Lung (tissue), 12 donors: ENCODE measurements around the gene RILP. TPM values are rescaled to one million over a fixed set of nuclear protein-coding genes. Genes with fewer than 3 reads are reported as not detected.

Experiments
- ATAC-seq: fragments of 200-7000 bp; cut with Tn5 transposase; one replicate; pipeline ENCODE4 v1.9.1; 2020; ENCODE audit warnings: moderate number of reproducible peaks; ENCODE audit not compliant: insufficient read depth, low FRiP score
- DNase-seq, 3 donors: peaks; one replicate each; pipeline ENCODE4 v3.0.0-alpha.2; 2013 to 2017
- H3K27ac ChIP-seq, 2 donors: one replicate each; pipeline ENCODE4 v1.5.1; 2013; ENCODE audit warnings: mild to moderate bottlenecking in 2 of 2, moderate library complexity in 2 of 2, control low read depth in 1 of 2, inconsistent platforms in 1 of 2, low read depth in 1 of 2, low read length in 1 of 2
- H3K27me3 ChIP-seq, 3 donors: one replicate each; pipeline ENCODE4 v1.5.1; 2013; ENCODE audit warnings: low read length in 2 of 3; ENCODE audit not compliant: control insufficient read depth in 3 of 3, insufficient read depth in 3 of 3
- H3K36me3 ChIP-seq, 4 donors: one replicate each; pipeline ENCODE4 v1.5.1; 2013; ENCODE audit warnings: low read length in 4 of 4, mild to moderate bottlenecking in 1 of 4, moderate library complexity in 1 of 4; ENCODE audit not compliant: control insufficient read depth in 4 of 4, insufficient read depth in 4 of 4
- H3K4me1 ChIP-seq, 5 donors: one replicate each; pipeline ENCODE4 v1.5.1; 2013; ENCODE audit warnings: low read length in 5 of 5, mild to moderate bottlenecking in 2 of 5, moderate library complexity in 1 of 5; ENCODE audit not compliant: control insufficient read depth in 5 of 5, insufficient read depth in 5 of 5
- H3K4me3 ChIP-seq: one replicate; pipeline ENCODE4 v1.5.1; 2013; ENCODE audit warnings: mild to moderate bottlenecking, control low read depth, moderate library complexity
- H3K9ac ChIP-seq, 2 donors: one replicate each; pipeline ENCODE4 v1.5.1; 2013; ENCODE audit warnings: low read length in 2 of 2, control low read depth in 1 of 2; ENCODE audit not compliant: insufficient read depth in 1 of 2
- H3K9me3 ChIP-seq, 4 donors: one replicate each; pipeline ENCODE4 v1.5.1; 2013; ENCODE audit warnings: low read length in 3 of 4, mild to moderate bottlenecking in 1 of 4, moderate library complexity in 1 of 4; ENCODE audit not compliant: control insufficient read depth in 4 of 4, insufficient read depth in 3 of 4
- WGBS, 2 donors: extraction: QIAGEN DNeasy Blood & Tissue Kit; methylation state at CpG; one replicate each; pipeline ENCODE4 v1.1.7; 2013; 5-methylcytosine and 5-hydroxymethylcytosine counted together
- polyA plus RNA-seq, 2 donors: library from polyadenylated mRNA; stranded (reverse); fragments of 200-250 nt; gene quantifications; one replicate each; pipeline ENCODE4 v1.2.1, GENCODE V29; 2013
- total RNA-seq, 2 donors: library from RNA; depleted of rRNA in 1 of 2; stranded (reverse); fragments of >200 nt in 1 of 2; gene quantifications; one replicate each; pipeline ENCODE4 v1.2.1, GENCODE V29; 2014 to 2021
- TF ChIP-seq, protein P1 (sequence below): IDR thresholded peaks from 2 replicates; pipeline ENCODE4 v1.5.1; 2012; ENCODE audit warnings: mild to moderate bottlenecking; ENCODE audit errors: control extremely low read depth, extremely low read depth
- donor health status: control.
- donor health status: control.
- donor health status: Bipolar disorder and iron deficiency.
- donor health status: healthy.
- donor health status: DM: yes; HTN: yes; CAD: no.

RILP gene
- total and polyA plus RNA-seq, 4 donors, result 23.1 to 46.3 (median 32.4) TPM

DNA sequence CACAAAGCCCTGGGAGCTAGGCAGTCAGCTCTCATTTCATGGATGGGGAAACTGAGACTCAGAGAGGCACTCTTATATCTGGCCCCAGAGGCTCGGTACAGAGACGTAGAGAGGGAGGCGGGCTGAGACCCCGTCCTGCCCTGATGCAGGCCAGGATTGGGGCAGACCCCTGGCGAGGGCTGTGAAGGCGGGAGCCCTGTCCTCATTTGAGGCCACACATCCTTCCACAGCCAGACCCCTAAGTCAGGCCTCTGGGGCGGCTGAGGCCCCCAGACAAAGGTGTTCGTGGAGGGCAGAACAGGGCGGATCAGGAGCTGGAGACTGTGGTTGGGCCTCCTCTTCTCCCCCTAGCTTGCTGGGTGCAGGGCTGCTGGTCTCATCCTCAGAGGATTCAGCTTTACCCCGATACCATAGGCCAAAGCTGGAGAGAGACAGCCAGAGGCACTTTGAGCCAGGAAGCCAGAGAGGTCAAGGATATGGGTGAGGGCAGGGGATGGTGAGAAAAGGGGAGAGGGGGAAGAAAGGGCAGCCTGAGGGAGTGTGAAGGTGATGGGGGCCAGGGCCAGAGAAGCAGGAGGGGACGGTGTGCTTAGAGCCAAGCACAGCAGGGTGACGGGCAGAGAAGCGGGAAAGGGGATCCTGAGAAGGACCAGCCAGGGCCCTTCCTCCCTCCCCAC, 3.3 kb downstream of the RILP start:
- 82% methylated on average over 13 of the region's 13 CpGs for WGBS, 2 donors
- Histone ChIP-seq H3K9me3 (no peaks in the 10 kb centered on the region), H3K4me3 (no peak overlapping the region), H3K36me3 (peaks cover 3 to 12% (median 10%) of the 10 kb centered on the region in 4 donors), H3K9ac (peak overlapping the region in 1 of 2 donors; percentile 13), H3K27me3 (no peaks in the 10 kb centered on the region), H3K27ac (peak overlapping the region; percentile 50 to 89), H3K4me1 (peaks cover 3 to 40% (median 22%) of the 10 kb centered on the region in 5 donors)
- TF ChIP-seq, protein P1, sequence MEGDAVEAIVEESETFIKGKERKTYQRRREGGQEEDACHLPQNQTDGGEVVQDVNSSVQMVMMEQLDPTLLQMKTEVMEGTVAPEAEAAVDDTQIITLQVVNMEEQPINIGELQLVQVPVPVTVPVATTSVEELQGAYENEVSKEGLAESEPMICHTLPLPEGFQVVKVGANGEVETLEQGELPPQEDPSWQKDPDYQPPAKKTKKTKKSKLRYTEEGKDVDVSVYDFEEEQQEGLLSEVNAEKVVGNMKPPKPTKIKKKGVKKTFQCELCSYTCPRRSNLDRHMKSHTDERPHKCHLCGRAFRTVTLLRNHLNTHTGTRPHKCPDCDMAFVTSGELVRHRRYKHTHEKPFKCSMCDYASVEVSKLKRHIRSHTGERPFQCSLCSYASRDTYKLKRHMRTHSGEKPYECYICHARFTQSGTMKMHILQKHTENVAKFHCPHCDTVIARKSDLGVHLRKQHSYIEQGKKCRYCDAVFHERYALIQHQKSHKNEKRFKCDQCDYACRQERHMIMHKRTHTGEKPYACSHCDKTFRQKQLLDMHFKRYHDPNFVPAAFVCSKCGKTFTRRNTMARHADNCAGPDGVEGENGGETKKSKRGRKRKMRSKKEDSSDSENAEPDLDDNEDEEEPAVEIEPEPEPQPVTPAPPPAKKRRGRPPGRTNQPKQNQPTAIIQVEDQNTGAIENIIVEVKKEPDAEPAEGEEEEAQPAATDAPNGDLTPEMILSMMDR, result no peak
- ATAC-seq (no peak), DNase-seq (no peak)

DNA sequence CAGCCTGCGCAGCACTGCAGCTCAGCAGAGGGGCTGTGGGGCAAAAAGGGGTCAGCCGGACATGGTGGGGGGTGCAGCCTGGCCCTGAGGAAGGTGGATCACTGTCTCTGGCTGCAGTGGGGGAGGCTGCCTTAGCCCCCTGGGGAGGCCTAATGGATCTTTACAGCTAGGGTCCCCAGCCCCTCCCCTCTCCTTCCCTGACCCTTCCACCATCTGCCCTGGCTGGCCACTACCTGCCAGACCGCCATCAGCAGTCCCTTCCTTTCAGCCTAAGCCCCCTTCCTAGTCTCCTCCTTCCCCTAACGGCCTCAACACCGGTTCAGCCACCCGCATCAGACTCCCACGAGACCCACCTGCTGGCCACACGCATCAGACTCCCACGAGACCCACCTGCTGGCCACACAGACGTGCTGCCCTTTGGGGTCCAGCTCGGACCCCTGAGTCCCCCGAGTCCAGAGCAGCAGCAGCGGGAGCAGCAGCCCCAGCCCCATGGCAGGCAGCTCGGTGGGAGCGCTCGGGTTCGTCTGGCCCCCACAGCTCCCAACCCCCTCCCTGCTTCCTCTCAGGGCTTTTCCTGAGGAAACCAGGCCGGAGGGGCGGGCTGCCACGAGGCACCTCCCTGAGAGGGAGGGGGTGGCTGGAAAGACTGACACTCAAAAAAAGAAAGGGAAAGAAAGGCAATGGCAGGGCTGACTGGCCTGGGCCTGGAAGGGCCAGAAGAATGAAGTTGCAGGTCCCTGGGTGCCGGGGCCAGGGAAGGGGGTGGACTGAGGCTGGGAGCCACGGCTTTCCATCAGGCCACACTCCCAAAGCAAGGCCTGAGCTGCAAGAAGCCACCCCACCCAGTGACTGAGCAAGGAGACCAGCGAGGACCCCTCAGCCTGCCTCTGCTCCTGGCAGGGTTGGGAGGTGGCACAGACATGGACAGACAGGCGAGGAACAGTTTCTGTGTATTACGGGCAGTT, 4.2 kb downstream of the RILP start, which contains the start of gene SCARF1:
Gene SCARF1, minus strand, starts transcription at position 526 of the 965 bp plus-strand sequence. Its CDS starts 35 bp downstream, at position 491.
- TF ChIP-seq, protein P1, result no peak
- Histone ChIP-seq H3K9me3 (no peaks in the 10 kb centered on the region), H3K27ac (peak within 1 kb of the TSS; percentile 68 to 89)

DNA sequence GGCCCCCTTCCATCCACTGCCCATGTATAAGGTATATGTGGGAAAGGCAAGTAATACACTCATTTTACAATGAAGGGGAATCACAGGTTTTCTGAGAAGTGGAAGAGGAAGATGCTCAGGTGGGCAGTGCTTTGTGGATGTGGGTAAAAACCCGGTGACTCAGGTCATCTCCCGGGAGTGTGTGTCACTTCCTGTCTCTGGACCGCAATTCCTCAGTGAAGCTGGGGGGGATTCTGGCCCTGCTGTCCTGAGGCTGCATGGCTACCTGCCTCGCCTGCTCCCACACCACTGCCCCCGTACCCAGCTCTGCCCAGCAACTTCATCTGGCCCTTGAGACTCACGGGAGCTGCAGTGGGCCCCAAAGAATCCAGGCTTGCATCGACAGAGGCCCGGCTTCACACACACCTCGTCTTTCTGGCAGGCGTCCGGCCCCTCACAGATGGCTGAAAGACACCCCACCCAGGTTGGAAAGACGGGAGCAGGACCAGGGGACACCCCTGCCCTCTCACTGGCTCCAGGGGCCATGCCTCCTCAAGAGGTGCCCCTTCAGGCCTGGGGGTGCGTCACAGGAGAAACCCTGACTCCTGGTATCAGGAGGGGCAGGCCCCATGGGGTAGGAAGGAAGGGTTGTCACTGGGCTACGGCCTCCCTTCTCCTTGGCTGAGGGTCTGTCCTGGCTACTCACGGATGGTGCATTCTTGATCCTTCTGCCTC, 5.0 kb downstream of the RILP start:
- Histone ChIP-seq H3K9me3 (no peaks in the 10 kb centered on the region), H3K36me3 (peaks cover 0 to 4% (median 0%) of the 10 kb centered on the region in 4 donors), H3K27me3 (no peaks in the 10 kb centered on the region), H3K9ac (no peak overlapping the region), H3K4me1 (peaks cover 0 to 35% (median 20%) of the 10 kb centered on the region in 5 donors), H3K27ac (peak overlapping the region; percentile 68 to 89), H3K4me3 (peak overlapping the region; percentile 37)
- TF ChIP-seq, protein P1, result no peak
- ATAC-seq (no peak), DNase-seq (peak; percentile 25 to 46 (median 36))
- 18 to 26% methylated on average over 15 of the region's 15 CpGs for WGBS, 2 donors

More for the DNA sequence above, 4.2 kb downstream of the RILP start, which contains the start of gene SCARF1:
- 20 to 39% methylated on average over 25 of the region's 25 CpGs for WGBS, 2 donors
- Histone ChIP-seq H3K36me3 (peaks cover 0 to 3% (median 2%) of the 10 kb centered on the region in 4 donors), H3K27me3 (no peaks in the 10 kb centered on the region), H3K4me3 (peak within 1 kb of the TSS; percentile 37), H3K9ac (peak within 1 kb of the TSS in 1 of 2 donors; percentile 13), H3K4me1 (peaks cover 3 to 40% (median 22%) of the 10 kb centered on the region in 5 donors)
- ATAC-seq (no peak), DNase-seq (peak in 2 of 3 donors; percentile 34 to 59)
